ENCODE results near the gene SSBP4. TPM values are rescaled to one million over a fixed set of nuclear protein-coding genes. Genes with fewer than 3 reads are reported as not detected.

Gene SSBP4
- total RNA-seq, 1 experiment from 2014 or later: 46.1 TPM

DNA sequence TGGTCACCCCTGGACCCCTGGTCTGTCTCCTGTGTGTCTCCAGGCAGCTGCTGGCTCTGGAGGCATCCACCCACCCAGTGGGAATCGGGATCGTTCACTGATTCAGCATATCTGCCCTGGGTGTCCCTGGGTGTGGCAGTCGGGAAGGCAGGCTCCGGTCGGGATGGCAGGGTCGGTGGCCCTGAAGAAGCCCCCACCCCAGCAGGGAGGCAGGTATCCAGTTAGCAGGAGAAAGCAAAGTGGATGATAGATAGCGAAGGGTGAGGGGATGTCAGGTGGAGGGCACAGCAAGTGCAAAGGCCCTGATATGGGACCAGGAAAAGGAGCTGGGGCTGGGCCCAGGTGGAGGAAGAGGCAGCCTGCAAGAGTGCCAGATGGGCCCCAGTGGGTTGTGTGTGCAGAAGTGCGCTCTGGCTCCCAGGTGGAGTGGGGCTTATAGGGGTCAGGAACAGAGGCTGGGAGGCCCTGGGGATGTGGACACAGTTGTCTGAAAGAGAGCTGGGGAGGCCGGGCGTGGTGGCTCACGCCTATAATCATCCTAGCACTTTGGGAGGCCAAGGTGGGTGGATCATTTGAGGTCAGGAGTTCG is 2.3 kb downstream of the SSBP4 start:
- Histone ChIP-seq H2BK120ac (ENCODE audit: low read depth, low read length, poor library complexity, severe bottlenecking) (no peak overlapping the region), H3K23me2 (ENCODE audit: insufficient read length, low read depth, low read length, poor library complexity, severe bottlenecking) (peaks cover 13% of the 10 kb centered on the region), H3K18ac (ENCODE audit: insufficient read length, low read depth, low read length) (no peak overlapping the region), H3T11ph (ENCODE audit: low read length) (no peak overlapping the region), H4K91ac (ENCODE audit: insufficient read length, low read depth, low read length) (no peak overlapping the region), H2BK15ac (ENCODE audit: low read depth, low read length) (no peak overlapping the region), H3K14ac (ENCODE audit: insufficient read depth, low read length) (no peak overlapping the region), H2BK20ac (ENCODE audit: low read depth, low read length, poor library complexity, severe bottlenecking) (no peak overlapping the region), H3K27me3 (ENCODE audit: insufficient read depth, low read length) (no peaks in the 10 kb centered on the region; the same call in 1 of the 2 replicates), H3K4me2 (ENCODE audit: insufficient read depth, insufficient read length, low read length) (no peak overlapping the region), H3K9ac (ENCODE audit: extremely low read depth, insufficient read length, low read length) (no peak overlapping the region), H2BK5ac (ENCODE audit: insufficient read length, low read length) (no peak overlapping the region), H3K56ac (ENCODE audit: insufficient read length, low read depth, low read length) (no peak overlapping the region), H3K4me1 (ENCODE audit: insufficient read depth, low read length) (peaks cover 8% of the 10 kb centered on the region; the same call in 1 of the 2 replicates), H4K8ac (replicated peaks; ENCODE audit: insufficient read length, low read depth, low read length) (no peak overlapping the region), H4K20me1 (ENCODE audit: control insufficient read depth, insufficient read depth, insufficient read length) (no peaks in the 10 kb centered on the region), H4K5ac (ENCODE audit: insufficient read length, low read depth, low read length) (no peak overlapping the region), H3K79me2 (ENCODE audit: insufficient read depth, low read length) (no peaks in the 10 kb centered on the region), H2BK12ac (ENCODE audit: insufficient read length, low read depth, low read length) (no peak overlapping the region), H3K27ac (ENCODE audit: insufficient read length, low read depth, low read length) (no peak overlapping the region), H3K4ac (ENCODE audit: low read depth, low read length) (no peak overlapping the region), H3K23ac (ENCODE audit: insufficient read length, low read depth, low read length) (no peak overlapping the region), H2AFZ (ENCODE audit: low read length) (no peak overlapping the region), H3K79me1 (ENCODE audit: insufficient read depth, low read depth, low read length, poor library complexity, severe bottlenecking) (no peaks in the 10 kb centered on the region), H2AK5ac (ENCODE audit: insufficient read length, low read length) (no peak overlapping the region), H3K9me3 (ENCODE audit: control insufficient read depth, low read depth, low read length) (no peaks in the 10 kb centered on the region)
- Mint-ChIP-seq H3K4me3 (peak overlapping the region in 1 of 2 experiments; percentile 4; a peak in 2 of 5 replicates), H3K27me3 (ENCODE audit: low read depth) (peaks cover 49% of the 10 kb centered on the region), H3K36me3 (ENCODE audit: insufficient read depth in 1 of 3, low read depth in 3 of 3) (peaks cover 0 to 5% (median 0%) of the 10 kb centered on the region in 3 experiments; a peak in 1 of 7 replicates), H3K4me1 (peaks cover 47 to 61% of the 10 kb centered on the region in 2 experiments), H3K27ac (no peak overlapping the region), H3K9me3 (no peaks in the 10 kb centered on the region; a peak in 2 of 5 replicates)
- DNase-seq: no peak
- WGBS (ENCODE audit: extremely low coverage, insufficient read length, low lambda C conversion rate): no CpG with 5 or more reads among the region's 12 CpGs
- TF ChIP-seq, protein P1, sequence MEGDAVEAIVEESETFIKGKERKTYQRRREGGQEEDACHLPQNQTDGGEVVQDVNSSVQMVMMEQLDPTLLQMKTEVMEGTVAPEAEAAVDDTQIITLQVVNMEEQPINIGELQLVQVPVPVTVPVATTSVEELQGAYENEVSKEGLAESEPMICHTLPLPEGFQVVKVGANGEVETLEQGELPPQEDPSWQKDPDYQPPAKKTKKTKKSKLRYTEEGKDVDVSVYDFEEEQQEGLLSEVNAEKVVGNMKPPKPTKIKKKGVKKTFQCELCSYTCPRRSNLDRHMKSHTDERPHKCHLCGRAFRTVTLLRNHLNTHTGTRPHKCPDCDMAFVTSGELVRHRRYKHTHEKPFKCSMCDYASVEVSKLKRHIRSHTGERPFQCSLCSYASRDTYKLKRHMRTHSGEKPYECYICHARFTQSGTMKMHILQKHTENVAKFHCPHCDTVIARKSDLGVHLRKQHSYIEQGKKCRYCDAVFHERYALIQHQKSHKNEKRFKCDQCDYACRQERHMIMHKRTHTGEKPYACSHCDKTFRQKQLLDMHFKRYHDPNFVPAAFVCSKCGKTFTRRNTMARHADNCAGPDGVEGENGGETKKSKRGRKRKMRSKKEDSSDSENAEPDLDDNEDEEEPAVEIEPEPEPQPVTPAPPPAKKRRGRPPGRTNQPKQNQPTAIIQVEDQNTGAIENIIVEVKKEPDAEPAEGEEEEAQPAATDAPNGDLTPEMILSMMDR (conservative IDR thresholded peaks at IDR 0.05): no peak

Measured in H9 (cell line).